Epithelial cell of proximal tubule (primary cell): ENCODE results near the gene FTO. TPM values are rescaled to one million over a fixed set of nuclear protein-coding genes. Genes with fewer than 3 reads are reported as not detected.

ENCODE experiments used
- DNase-seq: peaks from one replicate; pipeline ENCODE4 v3.0.0-alpha.2; 2011; ENCODE audit warnings: low read depth
- H3K4me3 ChIP-seq: 2 replicates; pipeline ENCODE4 v1.5.1; 2011; ENCODE audit warnings: low read depth, mild to moderate bottlenecking, low read length
- total RNA-seq: library from RNA; depleted of rRNA; stranded (reverse); fragments of >200 nt; gene quantifications from 2 replicates; pipeline ENCODE4 v1.2.3, GENCODE V29; 2015
- TF ChIP-seq, protein P1 (sequence below): conservative IDR thresholded peaks from 2 replicates; pipeline ENCODE4 v1.5.1; 2012; ENCODE audit warnings: low read depth, mild to moderate bottlenecking, low read length

Gene FTO
- total RNA-seq, 1 donor from 2014 or later, result 62.7 TPM

DNA sequence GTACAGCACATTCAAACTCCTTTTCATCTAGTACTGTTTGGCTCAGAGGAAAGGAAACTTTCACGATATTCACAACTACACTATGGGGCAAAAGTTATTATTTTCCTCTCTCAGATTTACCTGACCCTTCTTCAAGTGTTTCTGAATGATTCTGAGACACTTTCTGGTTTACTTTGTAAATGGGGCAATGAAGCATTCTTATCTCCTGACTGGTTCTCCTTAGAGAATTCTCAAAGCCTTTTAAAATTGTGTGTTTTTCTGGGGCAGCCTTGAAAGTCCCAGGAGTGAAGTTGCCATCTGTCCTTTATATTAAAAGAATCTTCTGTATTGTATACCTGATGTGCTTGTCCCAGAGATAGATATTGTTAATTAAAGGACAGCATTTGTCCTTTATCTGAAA lies 264.9 kb downstream of the FTO start:
- DNase-seq, result no peak
- H3K4me3 ChIP-seq, result no peak overlapping the region
- TF ChIP-seq, protein P1, sequence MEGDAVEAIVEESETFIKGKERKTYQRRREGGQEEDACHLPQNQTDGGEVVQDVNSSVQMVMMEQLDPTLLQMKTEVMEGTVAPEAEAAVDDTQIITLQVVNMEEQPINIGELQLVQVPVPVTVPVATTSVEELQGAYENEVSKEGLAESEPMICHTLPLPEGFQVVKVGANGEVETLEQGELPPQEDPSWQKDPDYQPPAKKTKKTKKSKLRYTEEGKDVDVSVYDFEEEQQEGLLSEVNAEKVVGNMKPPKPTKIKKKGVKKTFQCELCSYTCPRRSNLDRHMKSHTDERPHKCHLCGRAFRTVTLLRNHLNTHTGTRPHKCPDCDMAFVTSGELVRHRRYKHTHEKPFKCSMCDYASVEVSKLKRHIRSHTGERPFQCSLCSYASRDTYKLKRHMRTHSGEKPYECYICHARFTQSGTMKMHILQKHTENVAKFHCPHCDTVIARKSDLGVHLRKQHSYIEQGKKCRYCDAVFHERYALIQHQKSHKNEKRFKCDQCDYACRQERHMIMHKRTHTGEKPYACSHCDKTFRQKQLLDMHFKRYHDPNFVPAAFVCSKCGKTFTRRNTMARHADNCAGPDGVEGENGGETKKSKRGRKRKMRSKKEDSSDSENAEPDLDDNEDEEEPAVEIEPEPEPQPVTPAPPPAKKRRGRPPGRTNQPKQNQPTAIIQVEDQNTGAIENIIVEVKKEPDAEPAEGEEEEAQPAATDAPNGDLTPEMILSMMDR, result no peak

DNA sequence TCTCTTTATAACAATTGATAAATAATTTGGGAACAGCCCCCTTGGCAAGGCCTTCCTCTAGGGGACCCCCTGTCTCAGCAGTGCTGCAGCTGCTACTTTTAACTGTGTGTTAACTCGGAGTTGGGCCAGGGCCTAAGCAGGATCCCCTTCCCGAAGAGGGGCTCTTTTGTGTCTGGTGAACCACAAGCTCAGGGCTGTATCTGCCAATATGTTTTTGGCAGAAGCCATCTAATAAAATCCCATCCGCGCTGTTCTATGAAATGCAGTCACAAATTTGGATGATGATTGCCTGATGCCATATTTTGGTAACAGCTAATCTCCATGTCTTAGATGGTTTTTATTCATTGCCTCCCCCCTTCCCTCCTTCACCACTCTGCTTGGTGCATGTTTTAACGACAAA lies 267.7 kb downstream of the FTO start:
- no peak overlapping the region for H3K4me3 ChIP-seq
- DNase-seq, result no peak
- TF ChIP-seq, protein P1, result no peak

DNA sequence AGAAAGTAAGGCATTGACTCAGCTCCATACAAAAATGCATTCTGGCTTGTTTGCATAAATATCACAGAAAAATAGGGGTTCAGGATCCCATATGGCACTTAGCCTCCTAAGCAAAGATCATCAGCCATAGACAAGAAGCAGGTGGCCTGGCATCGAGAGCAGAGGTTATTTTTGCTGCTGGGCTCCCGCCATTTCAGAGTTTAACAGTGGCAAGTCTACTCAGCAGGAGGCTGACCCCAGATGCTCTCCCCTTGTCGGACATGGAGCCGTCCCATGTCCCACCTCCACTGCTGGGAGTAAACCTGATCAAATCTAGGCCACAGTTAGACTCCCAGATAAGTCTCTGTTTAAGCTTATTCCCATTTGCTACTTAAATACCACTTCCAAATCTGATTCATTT lies 269.1 kb downstream of the FTO start:
- TF ChIP-seq, protein P1, result no peak
- DNase-seq, result no peak
- no peak overlapping the region for H3K4me3 ChIP-seq

DNA sequence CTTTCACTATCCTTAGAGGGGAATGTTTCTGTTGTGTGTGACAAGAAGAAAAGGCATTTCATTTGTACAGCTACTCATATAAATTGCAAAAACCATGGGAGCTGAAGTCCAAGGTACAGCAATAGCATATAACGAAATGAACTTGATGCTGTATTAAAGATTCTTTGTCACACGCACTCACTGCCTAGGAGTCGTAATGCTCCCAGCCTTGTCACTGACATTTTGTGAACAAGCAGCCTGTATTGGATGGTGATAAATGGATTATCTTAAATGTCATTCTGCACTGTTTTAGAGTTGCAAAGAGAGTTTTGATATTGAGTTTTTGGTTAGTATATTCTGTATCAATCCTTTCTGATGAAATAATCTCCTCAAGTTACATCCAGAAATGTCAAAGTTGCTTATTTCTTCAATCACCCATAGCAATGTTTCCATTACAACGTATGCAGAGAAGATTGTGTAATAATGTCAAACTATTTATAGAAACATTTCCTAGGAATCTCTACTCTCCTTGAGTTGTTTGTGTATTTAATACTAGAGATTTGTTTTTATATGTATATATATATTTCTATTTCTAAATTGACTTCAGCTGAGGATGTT lies 270.6 kb downstream of the FTO start:
- no peak for DNase-seq
- TF ChIP-seq, protein P1, result no peak
- H3K4me3 ChIP-seq, result no peak overlapping the region

DNA sequence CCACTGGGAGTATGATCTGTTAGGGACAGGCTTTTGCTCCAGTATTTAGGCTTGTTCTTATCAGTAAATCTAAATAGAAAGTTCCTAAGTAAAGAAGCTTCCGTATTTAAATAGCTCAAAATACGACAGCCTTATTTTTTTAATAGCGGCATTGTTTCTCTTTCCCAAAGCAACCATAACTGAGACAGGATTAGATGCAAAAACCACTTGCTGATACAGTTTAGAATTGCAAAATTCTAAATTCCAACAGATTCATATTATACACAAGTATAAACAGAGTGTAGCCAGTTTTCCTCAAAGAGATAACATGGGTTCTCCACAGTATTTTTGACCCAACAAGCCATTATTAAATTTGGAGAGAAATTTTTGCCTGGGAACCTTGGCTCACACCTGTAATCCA lies 276.7 kb downstream of the FTO start:
- DNase-seq, result no peak
- TF ChIP-seq, protein P1, result no peak

DNA sequence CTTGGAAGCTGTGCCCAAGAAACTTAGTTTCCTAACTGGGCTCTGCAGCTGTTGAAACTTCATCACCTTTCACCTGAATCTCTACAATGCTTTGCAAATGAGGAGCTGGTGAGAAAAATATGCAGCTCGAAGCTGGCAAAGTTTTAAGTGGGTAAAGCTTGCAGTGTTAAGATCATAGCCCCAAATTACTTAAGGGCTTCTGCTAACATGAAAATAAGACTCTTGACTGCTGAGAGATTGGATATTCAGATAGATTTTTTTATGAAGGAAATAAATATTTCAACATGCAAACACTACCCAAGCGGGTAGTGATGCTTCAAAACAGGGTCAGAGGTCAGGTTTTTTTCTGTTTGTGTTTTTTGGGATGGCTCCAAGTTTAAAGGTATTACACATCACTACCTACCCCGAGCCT lies 278.7 kb downstream of the FTO start:
- TF ChIP-seq, protein P1, result no peak
- no peak for DNase-seq
- no peak overlapping the region for H3K4me3 ChIP-seq

More for the DNA sequence above, 276.7 kb downstream of the FTO start:
- no peak overlapping the region for H3K4me3 ChIP-seq

DNA sequence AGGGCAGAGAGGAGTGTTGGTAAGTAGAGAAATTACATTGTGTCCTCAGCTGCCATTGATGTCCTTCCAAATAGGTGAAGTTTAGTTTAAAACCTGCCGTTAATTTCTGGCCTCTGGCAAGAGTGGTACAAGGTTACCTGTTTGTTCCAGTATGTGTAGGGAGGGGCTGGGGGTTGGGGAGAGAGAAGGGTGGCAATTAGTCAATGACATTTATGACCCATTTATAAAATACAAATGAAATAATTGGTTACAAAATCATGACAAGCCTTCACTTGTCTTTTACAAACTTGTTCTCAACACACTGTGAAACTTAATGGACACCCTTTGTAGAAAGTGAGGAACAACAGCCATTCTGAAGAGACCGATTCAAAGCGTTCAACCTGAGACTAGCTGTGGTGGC lies 281.0 kb downstream of the FTO start:
- no peak for DNase-seq
- no peak overlapping the region for H3K4me3 ChIP-seq
- TF ChIP-seq, protein P1, result no peak
